Stimulated activated CD4-positive, alpha-beta T cell treated with anti-CD3 and anti-CD28 coated beads, Interleukin-4, amount 100 ng/mL, for 48 hours (primary cell): Measurements from ENCODE around the gene ATP6V0D1.
"Not testable (repeated sequence)": the region's sequence is repeated elsewhere in the genome, so short reads cannot be mapped to it uniquely, and the experiment has no call there.

Experiments used
- DNase-seq, 2 donors: peaks; one replicate each; pipeline ENCODE4 v3.0.0-alpha.2; 2020; ENCODE audit warnings: low read depth in 2 of 2

The ATP6V0D1 gene

GRCh38 chr16:67480833-67481560, at the start of gene ATP6V0D1:
Gene ATP6V0D1 (minus strand): TSS chr16:67481157. CDS start chr16:67481086, 71 bp downstream.
- peak; percentile 98 for DNase-seq

GRCh38 chr16:67530013-67530939, 49.3 kb upstream of the ATP6V0D1 start:
- DNase-seq = no peak

- no peak for DNase-seq
These were observed 48.6 kb upstream of the ATP6V0D1 start for GRCh38 chr16:67529582-67530012.

GRCh38 chr16:67528870-67529581, 48.1 kb upstream of the ATP6V0D1 start:
- DNase-seq = no peak

GRCh38 chr16:67528222-67528869, 47.4 kb upstream of the ATP6V0D1 start, which contains the start of gene RIPOR1:
Gene RIPOR1 (plus strand): TSS chr16:67528829. CDS start chr16:67538447, 9,618 bp downstream.
- DNase-seq = peak in 1 of 2 donors; percentile 45

- DNase-seq = no peak
These were observed 45.3 kb upstream of the ATP6V0D1 start for GRCh38 chr16:67526149-67526791.

- DNase-seq = no peak
These were observed 44.4 kb upstream of the ATP6V0D1 start for GRCh38 chr16:67525176-67525860.

GRCh38 chr16:67521095-67521804, 40.3 kb upstream of the ATP6V0D1 start:
- DNase-seq = peak; percentile 98 to 99

GRCh38 chr16:67519242-67519641, 38.3 kb upstream of the ATP6V0D1 start:
- no peak for DNase-seq

GRCh38 chr16:67518676-67519075, 37.7 kb upstream of the ATP6V0D1 start:
- DNase-seq = no peak

GRCh38 chr16:67517661-67518423, 36.9 kb upstream of the ATP6V0D1 start:
- no peak for DNase-seq

- no peak for DNase-seq
These were observed 36.1 kb upstream of the ATP6V0D1 start for GRCh38 chr16:67517155-67517445.

GRCh38 chr16:67516296-67517154, 35.6 kb upstream of the ATP6V0D1 start:
- DNase-seq = no peak

- peak; percentile 72 to 74 for DNase-seq
These were observed 33.4 kb upstream of the ATP6V0D1 start for GRCh38 chr16:67514382-67514828.

- DNase-seq = not testable (repeated sequence)
These were observed 32.9 kb upstream of the ATP6V0D1 start for GRCh38 chr16:67513892-67514291.

- DNase-seq = no peak
These were observed 28.1 kb upstream of the ATP6V0D1 start for GRCh38 chr16:67509016-67509415.

GRCh38 chr16:67506468-67506867, 25.5 kb upstream of the ATP6V0D1 start:
- no peak for DNase-seq
